SHP77 treated with DMSO at 0.1 percent for 48 hours (cell line): ENCODE results near the gene ZG16B.

Source experiments
- DNase-seq: peaks from one replicate; lab custom pipeline; 2025; lab: John Stamatoyannopoulos, UW

The ZG16B gene

DNA sequence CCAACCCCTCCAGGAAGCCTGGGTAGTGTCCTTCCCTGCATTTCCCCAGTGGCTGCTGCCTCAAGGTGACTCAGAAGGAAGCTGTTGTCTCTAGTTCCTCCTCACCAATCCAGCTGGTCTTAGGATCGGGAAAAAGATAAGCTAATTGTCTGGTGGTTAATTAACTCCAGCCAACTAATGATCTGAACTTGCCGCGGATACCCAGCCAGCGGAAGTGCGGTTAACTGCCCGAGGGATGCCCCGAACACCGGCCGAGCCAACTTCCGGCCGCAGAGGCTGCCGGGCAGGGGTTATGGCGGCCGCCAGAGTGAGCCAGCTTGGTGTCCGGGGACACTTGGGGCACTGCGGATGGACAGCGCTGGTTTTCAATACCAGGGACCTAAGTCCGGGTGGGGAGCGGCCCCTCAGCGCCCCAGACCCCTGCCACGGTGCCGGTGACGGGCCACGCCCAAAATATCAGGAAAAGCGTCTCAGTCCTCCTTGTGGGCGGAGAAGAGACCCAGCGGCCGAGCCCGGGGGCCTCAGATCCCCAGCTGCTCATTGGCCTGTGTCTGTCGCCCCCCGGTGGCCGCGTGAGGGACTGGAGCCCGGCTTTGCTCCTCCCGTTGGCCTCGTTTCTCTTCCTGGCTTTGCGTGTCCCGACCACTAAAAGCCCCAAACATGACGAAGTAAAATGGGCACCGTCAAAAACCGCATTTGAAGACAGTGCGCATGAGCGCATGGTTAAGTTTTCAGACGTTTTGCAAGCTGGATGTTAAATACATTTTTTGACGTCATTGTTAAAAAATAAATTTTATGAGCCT lies 38.1 kb downstream of the ZG16B start:
- DNase-seq = peak; percentile 76

DNA sequence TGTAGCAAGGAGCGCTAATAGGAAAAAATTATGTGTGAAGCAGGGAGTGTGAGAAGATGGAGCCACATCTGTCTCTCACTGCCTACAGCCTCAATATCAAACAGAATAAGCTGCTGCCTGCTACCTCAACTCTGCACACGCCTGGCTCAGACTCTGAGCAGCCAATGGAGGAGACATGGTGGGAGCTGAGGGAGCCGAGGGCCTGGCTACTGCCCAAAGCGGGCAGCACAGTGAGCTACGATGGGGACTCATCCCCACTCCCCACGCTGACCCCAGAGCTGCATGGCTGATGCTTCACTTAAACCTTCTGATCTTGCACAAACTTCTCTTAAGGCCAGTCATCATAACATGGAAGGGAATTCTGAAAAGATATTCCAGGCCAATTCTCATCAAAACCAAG lies 41.8 kb downstream of the ZG16B start:
- DNase-seq = no peak

DNA sequence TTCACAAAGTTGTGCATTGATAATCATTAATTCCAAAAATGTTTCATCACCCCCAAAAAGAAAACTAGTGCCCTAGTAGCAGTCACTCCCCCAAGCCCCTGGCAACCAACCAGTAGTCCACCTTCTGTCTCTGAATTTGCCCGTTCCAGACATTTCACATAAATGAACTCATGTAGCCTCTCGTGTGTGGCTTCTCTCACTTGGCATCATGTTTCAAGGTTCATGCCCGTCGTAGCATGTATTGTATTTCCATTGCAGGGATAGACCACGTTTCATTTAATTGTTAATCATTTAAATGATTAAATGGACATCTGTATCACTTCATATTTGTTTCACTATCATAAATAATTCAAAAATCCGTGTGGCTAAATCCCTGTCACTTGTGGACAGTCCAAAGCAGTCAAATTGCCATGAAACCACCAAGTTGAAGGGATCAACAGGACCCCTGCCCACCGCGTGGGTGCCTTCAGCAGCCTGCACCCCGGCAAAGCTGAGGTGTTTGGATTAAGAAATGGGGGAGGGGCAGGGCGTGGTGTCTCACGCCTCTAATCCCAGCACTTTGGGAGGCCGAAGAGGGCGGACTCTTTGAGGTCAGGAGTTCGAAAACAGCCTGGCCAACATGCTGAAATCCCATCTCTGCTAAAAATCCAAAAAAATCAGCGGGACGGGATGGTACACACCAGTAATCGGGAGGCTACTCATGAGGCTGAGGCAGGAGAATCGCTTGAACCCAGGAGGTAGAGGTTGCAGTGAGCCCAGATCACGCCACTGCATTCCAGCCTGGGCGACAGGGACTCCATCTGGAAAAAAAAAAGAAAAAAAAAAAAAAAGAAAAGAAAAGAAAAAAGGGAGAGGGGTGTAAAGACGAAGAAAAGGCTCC lies 44.2 kb downstream of the ZG16B start:
- no peak for DNase-seq

DNA sequence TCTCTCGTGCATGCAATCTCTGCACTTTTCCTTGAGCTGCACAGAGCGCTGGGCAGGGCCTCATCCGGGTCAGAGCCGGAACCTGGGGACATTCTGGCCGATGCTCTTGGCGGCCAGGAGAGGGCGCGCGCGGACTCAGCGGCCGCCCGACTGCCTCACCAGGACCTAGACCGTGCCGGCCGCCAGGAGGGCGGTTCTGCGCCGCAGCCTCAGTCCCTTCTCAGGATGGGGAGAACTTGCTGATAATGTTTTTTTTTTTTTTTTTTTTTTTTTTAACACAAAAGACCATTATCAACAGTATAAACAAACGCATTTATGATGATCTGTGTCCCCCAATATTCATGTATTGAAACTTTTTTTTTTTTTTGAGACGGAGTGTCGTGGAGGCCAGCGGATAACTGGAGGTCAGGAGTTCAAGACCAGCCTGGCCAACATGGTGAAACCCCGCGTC lies 44.8 kb downstream of the ZG16B start:
- peak; percentile 62 for DNase-seq

DNA sequence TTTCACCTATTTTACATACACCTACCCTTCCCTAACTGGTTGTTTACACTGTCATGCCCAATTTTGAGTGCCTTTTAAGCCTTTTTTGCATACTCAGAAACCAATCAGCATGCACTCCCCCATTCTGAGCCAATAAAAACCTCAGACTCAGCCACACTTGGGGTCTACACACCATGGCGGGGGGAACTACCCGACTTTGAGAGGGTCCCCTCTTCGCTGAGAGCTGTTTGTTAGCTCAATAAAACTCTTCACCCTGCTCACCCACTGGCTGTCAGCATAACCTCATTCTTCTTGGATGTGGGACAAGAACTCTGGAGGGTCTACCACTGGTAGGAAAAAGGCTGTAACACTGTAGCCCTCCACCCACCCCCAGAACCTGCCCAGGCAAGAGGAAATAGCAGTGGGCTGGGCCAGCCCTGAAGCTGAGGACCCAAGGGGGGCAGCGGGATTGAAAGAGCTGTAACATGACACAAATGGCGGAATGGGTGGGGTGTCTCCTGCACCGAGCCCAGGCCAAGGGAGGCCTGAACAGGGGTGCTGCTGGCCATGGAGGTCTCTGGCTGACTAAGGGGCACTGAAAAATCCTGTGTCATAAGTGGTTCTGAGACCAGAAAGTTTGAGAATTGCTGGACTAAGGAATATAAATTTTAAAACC lies 49.9 kb downstream of the ZG16B start:
- DNase-seq = no peak
